Osteoblast (primary cell): Measurements from ENCODE around the gene SGK1. TPM values are rescaled to one million over a fixed set of nuclear protein-coding genes. Genes with fewer than 3 reads are reported as not detected.
"Not testable (repeated sequence)": the region's sequence is repeated elsewhere in the genome, so short reads cannot be mapped to it uniquely, and the experiment has no call there.

ENCODE experiments used
- DNase-seq: peaks from one replicate; pipeline ENCODE4 v3.0.0; 2011; ENCODE audit warnings: low spot score, mixed read lengths; ENCODE audit not compliant: insufficient read length; ENCODE audit errors: missing footprints
- H2AFZ ChIP-seq: 2 replicates; pipeline ENCODE4 v1.6.0; 2011; ENCODE audit warnings: mild to moderate bottlenecking, low read length
- H3K27ac ChIP-seq: 2 replicates; pipeline ENCODE4 v1.5.1; 2011; ENCODE audit warnings: mild to moderate bottlenecking, low read depth, low read length, moderate library complexity
- H3K27me3 ChIP-seq: 2 replicates; pipeline ENCODE4 v1.6.0; 2012; ENCODE audit warnings: mild to moderate bottlenecking, control low read depth, inconsistent platforms, low read length, moderate library complexity; ENCODE audit not compliant: insufficient read depth
- H3K36me3 ChIP-seq: 2 replicates; pipeline ENCODE4 v1.5.1; 2011; ENCODE audit warnings: mild to moderate bottlenecking, low read length, control low read depth, moderate library complexity; ENCODE audit not compliant: insufficient read depth
- H3K4me1 ChIP-seq: 2 replicates; pipeline ENCODE4 v1.5.1; 2011; ENCODE audit warnings: mild to moderate bottlenecking, low read length, control low read depth, moderate library complexity; ENCODE audit not compliant: insufficient read depth
- H3K4me2 ChIP-seq: 2 replicates; pipeline ENCODE4 v1.6.0; 2011; ENCODE audit warnings: mild to moderate bottlenecking, low read length; ENCODE audit not compliant: insufficient read depth
- H3K4me3 ChIP-seq: fragments of 200-600 bp; sonication (generic); 3 replicates; pipeline ENCODE4 v1.5.1; 2012; ENCODE audit warnings: mild to moderate bottlenecking, low read length, inconsistent platforms; ENCODE audit not compliant: insufficient read depth
- H3K79me2 ChIP-seq: 2 replicates; pipeline ENCODE4 v1.6.0; 2012; ENCODE audit warnings: mild to moderate bottlenecking, low read length, control low read depth, inconsistent platforms; ENCODE audit not compliant: insufficient read depth
- H3K9me3 ChIP-seq: 2 replicates; pipeline ENCODE4 v1.5.1; 2011; ENCODE audit warnings: low read depth, low read length, control low read depth
- H4K20me1 ChIP-seq: 2 replicates; pipeline ENCODE4 v1.6.0; 2012; ENCODE audit warnings: mild to moderate bottlenecking, low read length, control low read depth; ENCODE audit not compliant: insufficient read depth
- total RNA-seq: library from RNA; depleted of rRNA; stranded (reverse); fragments of >200 nt; gene quantifications from 2 replicates; pipeline ENCODE4 v1.2.3, GENCODE V29; 2012
- TF ChIP-seq, protein P1 (sequence below): IDR thresholded peaks from 2 replicates; pipeline ENCODE4 v1.5.1; 2011; ENCODE audit warnings: mild to moderate bottlenecking, low read depth, low read length, moderate library complexity; ENCODE audit errors: extremely low read depth

The SGK1 gene
- total RNA-seq, 1 donor, result 91.6 TPM

- H3K4me1 ChIP-seq, result peaks cover 12% of the 10 kb centered on the region
- H3K27ac ChIP-seq, result no peak overlapping the region
These were observed 100.1 kb downstream of the SGK1 start for GRCh38 chr6:134217798-134218140.

GRCh38 chr6:134217105-134217797, 100.7 kb downstream of the SGK1 start:
- H4K20me1 ChIP-seq, result no peaks in the 10 kb centered on the region
- peak overlapping the region; percentile 7 for H2AFZ ChIP-seq

More at GRCh38 chr6:134217798-134218140, 100.1 kb downstream of the SGK1 start:
- no peak overlapping the region for H2AFZ ChIP-seq
- no peaks in the 10 kb centered on the region for H3K36me3 ChIP-seq
- TF ChIP-seq, protein P1, sequence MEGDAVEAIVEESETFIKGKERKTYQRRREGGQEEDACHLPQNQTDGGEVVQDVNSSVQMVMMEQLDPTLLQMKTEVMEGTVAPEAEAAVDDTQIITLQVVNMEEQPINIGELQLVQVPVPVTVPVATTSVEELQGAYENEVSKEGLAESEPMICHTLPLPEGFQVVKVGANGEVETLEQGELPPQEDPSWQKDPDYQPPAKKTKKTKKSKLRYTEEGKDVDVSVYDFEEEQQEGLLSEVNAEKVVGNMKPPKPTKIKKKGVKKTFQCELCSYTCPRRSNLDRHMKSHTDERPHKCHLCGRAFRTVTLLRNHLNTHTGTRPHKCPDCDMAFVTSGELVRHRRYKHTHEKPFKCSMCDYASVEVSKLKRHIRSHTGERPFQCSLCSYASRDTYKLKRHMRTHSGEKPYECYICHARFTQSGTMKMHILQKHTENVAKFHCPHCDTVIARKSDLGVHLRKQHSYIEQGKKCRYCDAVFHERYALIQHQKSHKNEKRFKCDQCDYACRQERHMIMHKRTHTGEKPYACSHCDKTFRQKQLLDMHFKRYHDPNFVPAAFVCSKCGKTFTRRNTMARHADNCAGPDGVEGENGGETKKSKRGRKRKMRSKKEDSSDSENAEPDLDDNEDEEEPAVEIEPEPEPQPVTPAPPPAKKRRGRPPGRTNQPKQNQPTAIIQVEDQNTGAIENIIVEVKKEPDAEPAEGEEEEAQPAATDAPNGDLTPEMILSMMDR, result no peak
- no peaks in the 10 kb centered on the region for H3K27me3 ChIP-seq
- H3K9me3 ChIP-seq, result no peaks in the 10 kb centered on the region
- no peak for DNase-seq
- H3K79me2 ChIP-seq, result no peaks in the 10 kb centered on the region
- no peaks in the 10 kb centered on the region for H4K20me1 ChIP-seq
- no peak overlapping the region for H3K4me2 ChIP-seq
- no peak overlapping the region for H3K4me3 ChIP-seq

DNA sequence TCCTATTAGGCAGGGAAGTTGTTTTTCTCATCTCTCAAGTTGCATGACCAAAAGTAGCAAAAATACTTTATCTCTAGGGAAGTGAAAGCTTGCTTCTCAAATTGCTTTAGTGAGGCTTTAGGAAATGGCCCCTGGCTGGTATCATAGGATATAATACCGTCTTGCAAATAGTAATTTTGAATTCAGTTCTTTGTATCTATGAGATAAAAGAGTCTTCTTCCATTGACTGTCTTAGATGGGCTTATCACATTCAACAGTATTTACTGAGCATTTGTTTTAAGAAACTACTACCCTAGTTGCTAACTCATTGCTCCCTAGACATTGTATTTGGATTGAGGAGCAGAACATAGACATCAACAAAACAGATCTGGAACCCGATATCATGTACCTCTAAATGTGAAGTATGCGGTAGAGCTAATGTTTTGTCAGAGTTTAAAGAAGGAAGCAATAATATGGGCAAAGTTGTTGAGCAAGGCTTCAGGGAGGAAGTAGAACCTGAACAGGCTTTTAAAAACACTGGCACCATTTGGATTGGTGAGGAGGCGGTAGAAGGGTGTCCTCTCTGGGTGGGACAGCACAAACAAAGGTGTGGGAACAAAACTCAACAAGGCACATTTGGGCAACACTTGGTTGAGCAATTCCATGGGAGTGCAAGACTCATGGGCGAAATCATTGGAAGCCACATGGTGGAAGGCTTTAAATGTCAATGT, 101.5 kb downstream of the SGK1 start:
- Histone ChIP-seq H3K4me3 (no peak overlapping the region), H3K4me1 (peaks cover 12% of the 10 kb centered on the region), H3K9me3 (no peaks in the 10 kb centered on the region), H3K36me3 (no peaks in the 10 kb centered on the region), H2AFZ (peak overlapping the region; percentile 31), H3K79me2 (no peaks in the 10 kb centered on the region), H3K27ac (peak overlapping the region; percentile 9), H3K4me2 (no peak overlapping the region), H4K20me1 (no peaks in the 10 kb centered on the region), H3K27me3 (no peaks in the 10 kb centered on the region)
- DNase-seq, result peak; percentile 66
- TF ChIP-seq, protein P1, result no peak

More at GRCh38 chr6:134217105-134217797, 100.7 kb downstream of the SGK1 start:
- Histone ChIP-seq H3K79me2 (no peaks in the 10 kb centered on the region), H3K4me1 (peaks cover 12% of the 10 kb centered on the region), H3K36me3 (no peaks in the 10 kb centered on the region), H3K4me2 (no peak overlapping the region), H3K27ac (peak overlapping the region; percentile 4), H3K9me3 (no peaks in the 10 kb centered on the region), H3K27me3 (no peaks in the 10 kb centered on the region), H3K4me3 (no peak overlapping the region)
- TF ChIP-seq, protein P1, result no peak
- peak; percentile 87 for DNase-seq

- H3K36me3 ChIP-seq, H3K4me2 ChIP-seq, H2AFZ ChIP-seq, H4K20me1 ChIP-seq, H3K27me3 ChIP-seq, DNase-seq, H3K79me2 ChIP-seq, H3K27ac ChIP-seq, H3K9me3 ChIP-seq, H3K4me3 ChIP-seq: not testable (repeated sequence)
- peaks cover 12% of the 10 kb centered on the region for H3K4me1 ChIP-seq
These were observed 104.5 kb downstream of the SGK1 start for GRCh38 chr6:134213410-134213809.
